ENCODE results near the gene RFXANK.
"Not testable (repeated sequence)": the region's sequence is repeated elsewhere in the genome, so short reads cannot be mapped to it uniquely, and the experiment has no call there.

Gene RFXANK

GRCh38 chr19:19206938-19207337 is 14.9 kb downstream of the RFXANK start:
- DNase-seq (ENCODE audit: low spot score), result no peak

- DNase-seq (ENCODE audit: low spot score), result peak; percentile 64
These were observed 15.8 kb downstream of the RFXANK start for GRCh38 chr19:19207637-19208572.

- no peak for DNase-seq (ENCODE audit: low spot score)
These were observed 17.3 kb downstream of the RFXANK start for GRCh38 chr19:19209372-19209771.

DNA sequence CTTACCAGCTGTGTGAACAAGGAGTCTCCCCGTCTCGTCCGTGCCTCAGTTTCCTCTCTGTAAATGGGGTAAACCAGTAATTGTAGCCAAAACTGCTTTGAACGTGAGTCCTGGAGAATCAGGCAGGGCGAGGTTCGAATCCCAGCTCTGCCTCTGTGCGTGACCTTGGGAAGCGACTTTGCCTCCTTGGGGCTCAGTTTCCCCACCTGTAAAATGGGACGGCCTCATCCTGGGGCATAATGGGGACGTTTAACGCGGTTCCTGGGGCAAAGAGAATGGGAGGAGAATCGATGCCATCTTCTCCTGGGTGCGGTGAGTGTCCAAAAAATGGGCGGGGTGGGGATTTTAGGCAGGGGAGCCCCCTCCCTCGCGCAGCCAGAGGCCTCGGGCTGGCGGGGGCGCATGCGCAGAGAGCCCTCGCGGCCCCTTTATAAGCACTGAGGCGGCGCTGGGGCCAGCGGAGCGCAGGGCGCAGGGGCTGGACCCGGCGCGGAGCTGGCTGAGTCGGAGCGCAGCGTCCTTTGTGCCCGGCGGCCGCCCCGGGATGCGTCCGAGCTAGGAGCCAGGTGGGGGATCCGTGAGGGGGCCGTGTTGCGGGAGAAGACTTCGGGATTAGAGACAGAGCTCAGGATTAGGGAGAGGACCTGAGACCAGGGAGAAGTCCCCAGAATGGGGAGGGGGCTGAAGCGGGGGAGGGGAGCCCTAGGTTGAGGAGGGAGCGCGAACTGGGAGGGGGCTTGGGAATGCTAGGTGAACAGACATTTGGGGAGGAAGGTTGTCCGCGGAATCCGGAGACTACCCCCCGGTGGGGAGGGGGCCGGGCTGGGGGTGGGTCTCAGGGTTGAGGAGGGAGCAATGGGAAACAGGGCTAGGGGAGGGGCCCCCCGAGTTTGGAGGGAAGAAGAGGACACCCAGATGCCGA is 19.7 kb downstream of the RFXANK start, which contains the start of gene NCAN:
TSS of gene NCAN (plus strand) at position 460 of the 922 bp plus-strand sequence. CDS start 4,996 bp downstream, outside the sequence.
- no peak for DNase-seq (ENCODE audit: low spot score)

GRCh38 chr19:19212916-19213315 is 20.9 kb downstream of the RFXANK start:
- no peak for DNase-seq (ENCODE audit: low spot score)

DNA sequence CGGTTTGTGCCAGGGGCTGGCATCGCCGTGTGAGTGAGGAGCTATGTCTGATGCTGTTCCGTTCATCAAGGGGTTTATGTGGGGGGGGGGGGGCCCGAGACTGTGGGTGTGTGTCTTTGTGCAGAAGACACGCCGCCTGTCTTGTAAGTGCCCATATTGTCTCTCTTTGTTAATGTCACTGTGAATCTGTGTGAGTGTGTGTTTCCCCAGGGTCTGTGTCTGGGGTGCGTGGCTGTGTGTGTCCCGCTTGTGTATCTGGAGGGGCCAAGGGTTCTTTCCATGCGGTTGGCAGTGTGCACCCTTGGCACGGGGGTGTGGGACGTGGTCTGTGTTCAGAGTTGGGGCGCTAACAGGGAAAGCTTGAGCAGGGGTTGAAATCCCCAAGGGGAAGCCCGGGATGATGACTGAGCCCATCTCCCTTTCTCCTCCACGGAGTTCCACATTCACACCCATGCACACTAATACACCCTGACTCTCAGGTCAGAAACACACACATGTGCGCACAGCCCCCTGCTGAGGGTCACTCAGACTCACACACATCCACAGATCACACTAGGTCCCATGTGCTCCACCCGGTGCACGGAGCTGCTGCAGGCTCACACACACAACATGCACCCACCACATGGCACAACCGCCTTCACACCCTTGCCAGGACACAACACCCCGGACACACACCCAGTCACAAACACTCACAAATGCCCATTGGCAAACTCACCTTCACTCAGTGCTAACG is 21.5 kb downstream of the RFXANK start:
- DNase-seq (ENCODE audit: low spot score), result no peak

GRCh38 chr19:19214159-19214490 is 22.1 kb downstream of the RFXANK start:
- no peak for DNase-seq (ENCODE audit: low spot score)

DNA sequence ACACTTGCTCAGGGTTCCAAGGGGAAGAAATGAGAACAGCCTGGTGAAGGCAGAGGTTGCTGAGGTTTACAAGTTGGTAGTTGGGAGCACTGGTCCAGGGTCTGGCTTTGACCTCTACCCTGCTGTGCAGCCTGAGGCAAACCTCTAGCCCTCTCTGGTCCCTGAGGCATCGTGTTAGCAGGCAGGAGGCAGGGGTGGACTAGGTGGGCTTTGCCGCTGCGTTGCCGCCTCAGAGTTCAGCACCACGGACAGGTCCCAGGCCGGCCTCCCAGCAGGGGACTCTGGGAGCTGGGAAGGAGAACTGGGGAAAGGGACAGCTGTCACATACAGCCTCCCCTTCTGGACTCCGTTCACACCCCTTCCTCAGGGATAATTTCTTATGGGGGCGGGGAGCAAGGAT is 22.8 kb downstream of the RFXANK start:
- no peak for DNase-seq (ENCODE audit: low spot score)

GRCh38 chr19:19215792-19216191 is 23.7 kb downstream of the RFXANK start:
- no peak for DNase-seq (ENCODE audit: low spot score)

- DNase-seq (ENCODE audit: low spot score), result no peak
These were observed 25.0 kb downstream of the RFXANK start for GRCh38 chr19:19217099-19217498.

GRCh38 chr19:19218911-19219310 is 26.9 kb downstream of the RFXANK start:
- no peak for DNase-seq (ENCODE audit: low spot score)

DNA sequence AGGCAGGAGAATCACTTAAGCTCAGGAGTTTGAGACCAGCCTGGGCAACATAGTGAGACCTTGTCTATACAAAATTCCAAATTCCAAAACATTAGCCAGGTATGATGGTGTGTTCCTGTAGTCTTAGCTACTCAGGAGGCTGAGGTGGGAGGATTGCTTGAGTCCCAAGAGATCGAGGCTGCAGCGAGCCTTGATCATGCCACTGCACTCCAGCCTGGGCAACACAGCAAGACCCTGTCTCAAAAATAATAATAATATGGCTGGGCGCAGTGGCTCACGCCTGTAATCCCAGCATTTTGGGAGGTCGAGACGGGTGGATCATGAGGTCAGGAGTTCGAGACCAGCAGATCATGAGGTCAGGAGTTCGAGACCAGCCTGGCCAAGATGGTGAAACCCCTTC is 28.9 kb downstream of the RFXANK start:
- not testable (repeated sequence) for DNase-seq (ENCODE audit: low spot score)

GRCh38 chr19:19223060-19223459 is 31.0 kb downstream of the RFXANK start:
- no peak for DNase-seq (ENCODE audit: low spot score)

- no peak for DNase-seq (ENCODE audit: low spot score)
These were observed 31.6 kb downstream of the RFXANK start for GRCh38 chr19:19223636-19224035.

DNA sequence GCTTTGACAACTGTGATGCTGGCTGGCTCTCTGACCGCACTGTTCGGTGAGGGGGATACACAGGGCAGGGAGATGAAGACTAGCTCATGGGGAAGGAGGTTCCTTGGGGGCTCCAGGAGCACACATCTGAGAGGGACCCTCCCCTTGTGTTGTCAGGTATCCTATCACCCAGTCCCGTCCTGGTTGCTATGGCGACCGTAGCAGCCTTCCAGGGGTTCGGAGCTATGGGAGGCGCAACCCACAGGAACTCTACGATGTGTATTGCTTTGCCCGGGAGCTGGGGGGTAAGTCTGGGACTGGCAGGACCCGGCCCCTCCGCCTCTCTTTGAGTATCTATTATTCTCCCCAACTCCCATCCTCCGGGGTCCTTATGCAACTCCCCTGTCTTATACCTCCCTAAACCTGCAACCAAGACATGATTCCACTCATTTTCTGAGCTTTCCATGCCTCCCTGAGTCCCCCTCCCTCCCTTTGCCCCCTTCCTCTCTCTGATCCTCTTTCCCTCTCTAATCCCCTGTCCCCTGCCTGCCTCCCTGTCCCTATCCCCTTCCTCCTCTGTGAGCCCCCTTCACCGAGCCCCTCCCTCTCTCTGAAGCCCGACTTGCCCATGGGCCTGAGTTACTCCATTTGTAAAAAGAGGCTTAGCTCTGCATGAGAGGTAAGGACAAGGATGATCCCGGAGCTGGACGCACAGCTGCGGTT is 32.2 kb downstream of the RFXANK start:
- no peak for DNase-seq (ENCODE audit: low spot score)

GRCh38 chr19:19224852-19225494 is 32.9 kb downstream of the RFXANK start:
- no peak for DNase-seq (ENCODE audit: low spot score)

GRCh38 chr19:19226204-19226603 is 34.1 kb downstream of the RFXANK start:
- DNase-seq (ENCODE audit: low spot score), result no peak

- no peak for DNase-seq (ENCODE audit: low spot score)
These were observed 34.6 kb downstream of the RFXANK start for GRCh38 chr19:19226663-19227062.

GRCh38 chr19:19227217-19227616 is 35.2 kb downstream of the RFXANK start:
- no peak for DNase-seq (ENCODE audit: low spot score)

DNA sequence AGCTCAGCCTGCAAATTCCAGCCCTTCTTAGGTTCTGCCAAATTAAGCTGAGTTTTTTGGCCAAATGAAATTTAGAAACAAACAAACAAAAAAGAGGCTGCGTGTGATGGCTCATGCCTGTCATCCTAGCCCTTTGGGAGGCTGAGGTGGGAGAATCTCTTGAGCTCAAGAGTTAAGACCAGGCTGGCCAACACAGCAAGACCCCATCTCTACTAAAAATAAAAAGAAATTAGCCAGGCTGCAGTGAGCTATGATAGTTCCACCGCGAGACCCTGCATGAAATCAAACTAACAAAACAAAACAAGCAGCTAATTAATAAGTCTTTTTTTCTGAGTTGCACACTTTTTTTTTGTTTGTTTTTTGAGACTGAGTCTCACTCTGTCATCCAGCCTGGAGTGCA is 37.6 kb downstream of the RFXANK start:
- no peak for DNase-seq (ENCODE audit: low spot score)

DNA sequence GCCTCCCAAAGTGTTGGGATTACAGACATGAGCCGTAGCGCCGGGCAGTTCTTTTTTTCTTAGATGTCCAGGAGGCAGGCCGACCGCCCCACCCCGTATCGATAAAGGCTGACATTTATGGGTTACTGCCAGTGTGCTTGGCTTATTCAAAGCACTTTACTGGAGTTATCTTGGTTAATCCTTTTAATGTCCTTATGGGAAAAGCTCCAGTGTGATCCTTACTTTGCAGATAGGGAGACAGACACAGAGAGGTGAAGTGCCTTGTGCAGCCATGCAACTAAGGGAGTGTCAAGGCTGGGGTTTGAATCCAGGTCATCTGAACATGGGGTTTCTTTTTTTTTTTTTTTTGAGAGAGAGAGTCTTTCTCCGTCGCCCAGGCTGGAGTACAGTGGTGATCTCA is 38.9 kb downstream of the RFXANK start:
- no peak for DNase-seq (ENCODE audit: low spot score)

All from Ammon's horn (tissue), 1 donor.